Peyer's patch (tissue), 4 donors: ENCODE measurements around the gene TNK2.

Source experiments
- CTCF ChIP-seq, 6 experiments: fragments of 450-650 bp in 4 of 6; fragments of 200-600 bp in 2 of 6; sonication (generic) in 1 of 6; IDR thresholded peaks; one replicate each; pipeline ENCODE4 v1.5.1; 2017 to 2019; ENCODE audit warnings: antibody characterized with exemption in 6 of 6, mild to moderate bottlenecking in 3 of 6, moderate library complexity in 1 of 6
- POLR2A ChIP-seq, 2 donors: fragments of 450-650 bp; IDR thresholded peaks; one replicate each; pipeline ENCODE4 v1.5.1; 2017; ENCODE audit warnings: antibody characterized with exemption in 2 of 2, mild to moderate bottlenecking in 2 of 2, moderate library complexity in 2 of 2

- no peak for TF ChIP-seq CTCF (IDR thresholded peaks at IDR 0.05)
- no peak for TF ChIP-seq POLR2A (IDR thresholded peaks at IDR 0.05)
Observed at GRCh38 chr3:195878424-195879274, 29.7 kb downstream of the TNK2 start.
